ENCODE measurements around the gene METRN. TPM values are rescaled to one million over a fixed set of nuclear protein-coding genes. Genes with fewer than 3 reads are reported as not detected.

The METRN gene
- total RNA-seq, 4 donors from 2014 or later = 51.0 to 109 (median 57.0) TPM

DNA sequence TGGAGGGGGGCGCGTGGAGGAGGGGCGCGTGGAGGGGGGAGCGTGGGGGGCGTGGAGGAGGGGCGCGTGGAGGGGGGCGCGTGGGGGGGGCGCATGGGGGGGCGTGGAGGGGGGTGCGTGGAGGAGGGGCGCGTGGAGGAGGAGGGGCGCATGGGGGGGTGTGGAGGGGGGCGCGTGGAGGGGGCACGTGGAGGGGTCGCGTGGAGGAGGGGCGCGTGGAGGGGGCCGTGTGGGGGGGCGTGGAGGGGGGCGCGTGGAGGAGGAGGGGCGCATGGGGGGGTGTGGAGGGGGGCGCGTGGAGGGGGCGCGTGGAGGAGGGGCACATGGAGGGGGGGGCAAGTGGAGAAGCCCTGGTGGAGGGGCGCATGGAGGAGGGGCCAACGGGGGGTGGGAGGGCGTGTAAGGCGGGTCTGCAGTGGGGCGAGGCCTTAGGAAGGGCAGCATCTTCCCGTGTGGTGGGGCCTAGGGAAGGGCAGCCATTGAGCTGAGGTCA, 52.9 kb downstream of the METRN start:
- H3K36me3 ChIP-seq = no peaks in the 10 kb centered on the region
- intact Hi-C loops (cut with DNase I) = no loop called here
- no peak overlapping the region for H3K4me3 ChIP-seq (replicated peaks in 1 of 3)
- no peak overlapping the region for H3K27ac ChIP-seq
- no peak for DNase-seq
- no peaks in the 10 kb centered on the region for H3K9me3 ChIP-seq
- H3K4me1 ChIP-seq = no peaks in the 10 kb centered on the region
- H3K27me3 ChIP-seq = no peaks in the 10 kb centered on the region
- WGBS, 2 donors = 75 to 81% methylated on average over 16 to 19 of the region's 38 CpGs
- TF ChIP-seq, protein P1, sequence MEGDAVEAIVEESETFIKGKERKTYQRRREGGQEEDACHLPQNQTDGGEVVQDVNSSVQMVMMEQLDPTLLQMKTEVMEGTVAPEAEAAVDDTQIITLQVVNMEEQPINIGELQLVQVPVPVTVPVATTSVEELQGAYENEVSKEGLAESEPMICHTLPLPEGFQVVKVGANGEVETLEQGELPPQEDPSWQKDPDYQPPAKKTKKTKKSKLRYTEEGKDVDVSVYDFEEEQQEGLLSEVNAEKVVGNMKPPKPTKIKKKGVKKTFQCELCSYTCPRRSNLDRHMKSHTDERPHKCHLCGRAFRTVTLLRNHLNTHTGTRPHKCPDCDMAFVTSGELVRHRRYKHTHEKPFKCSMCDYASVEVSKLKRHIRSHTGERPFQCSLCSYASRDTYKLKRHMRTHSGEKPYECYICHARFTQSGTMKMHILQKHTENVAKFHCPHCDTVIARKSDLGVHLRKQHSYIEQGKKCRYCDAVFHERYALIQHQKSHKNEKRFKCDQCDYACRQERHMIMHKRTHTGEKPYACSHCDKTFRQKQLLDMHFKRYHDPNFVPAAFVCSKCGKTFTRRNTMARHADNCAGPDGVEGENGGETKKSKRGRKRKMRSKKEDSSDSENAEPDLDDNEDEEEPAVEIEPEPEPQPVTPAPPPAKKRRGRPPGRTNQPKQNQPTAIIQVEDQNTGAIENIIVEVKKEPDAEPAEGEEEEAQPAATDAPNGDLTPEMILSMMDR (IDR thresholded peaks at IDR 0.05) = no peak
- TF ChIP-seq POLR2A (IDR thresholded peaks at IDR 0.05) = no peak

DNA sequence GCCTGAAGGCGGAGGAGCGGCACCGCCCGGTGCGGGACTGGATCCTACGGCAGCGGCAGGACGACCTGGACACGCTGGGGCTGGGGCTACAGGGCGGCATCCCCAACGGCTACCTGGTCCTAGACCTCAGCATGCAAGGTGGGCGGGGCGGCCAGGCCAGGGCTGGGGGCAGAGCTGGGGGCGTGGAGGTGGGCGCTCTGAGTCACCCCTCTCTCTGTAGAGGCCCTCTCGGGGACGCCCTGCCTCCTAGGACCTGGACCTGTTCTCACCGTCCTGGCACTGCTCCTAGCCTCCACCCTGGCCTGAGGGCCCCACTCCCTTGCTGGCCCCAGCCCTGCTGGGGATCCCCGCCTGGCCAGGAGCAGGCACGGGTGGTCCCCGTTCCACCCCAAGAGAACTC, 53.5 kb downstream of the METRN start:
- Histone ChIP-seq H3K27ac (no peak overlapping the region), H3K4me3 (replicated peaks in 1 of 3) (no peak overlapping the region), H3K4me1 (no peaks in the 10 kb centered on the region), H3K27me3 (no peaks in the 10 kb centered on the region), H3K9me3 (no peaks in the 10 kb centered on the region), H3K36me3 (no peaks in the 10 kb centered on the region)
- intact Hi-C loops (cut with DNase I) = no loop called here
- TF ChIP-seq, protein P1 (IDR thresholded peaks at IDR 0.05) = no peak
- WGBS, 2 donors = 87 to 88% methylated on average over 4 to 6 of the region's 21 CpGs
- DNase-seq = no peak

Other genes starting within 250 kb of the METRN start
- gene CAPN15, start 187.4 kb upstream of the METRN start, total RNA-seq = 10 to 100 TPM; 19.6 to 42.6 (median 29.0) TPM
- gene PRR35, start 154.7 kb upstream of the METRN start, total RNA-seq = not detected
- gene NHLRC4, start 148.1 kb upstream of the METRN start, total RNA-seq = under 1 TPM in 3 of 4 donors, not detected in 1; 0.63 to 0.81 (median 0.67) TPM
- 100 to 1,000 TPM in 3 of 4 donors, 10 to 100 TPM in 1; 69.6 to 125 (median 108) TPM for gene PIGQ, start 145.2 kb upstream of the METRN start, total RNA-seq
- 10 to 100 TPM; 17.7 to 24.4 (median 18.4) TPM for gene RAB40C, start 125.1 kb upstream of the METRN start, total RNA-seq
- gene WFIKKN1, start 84.1 kb upstream of the METRN start, total RNA-seq = 1 to 10 TPM in 1 of 4 donors, under 1 TPM in 3; 0.13 to 1.8 (median 0.77) TPM
- 100 to 1,000 TPM in 2 of 4 donors, 10 to 100 TPM in 2; 54.2 to 180 (median 115) TPM for gene METTL26, start 78.8 kb upstream of the METRN start, total RNA-seq
- 100 to 1,000 TPM in 1 of 4 donors, 10 to 100 TPM in 3; 61.3 to 124 (median 69.1) TPM for gene MCRIP2, start 73.3 kb upstream of the METRN start, total RNA-seq
- gene WDR90, start 65.8 kb upstream of the METRN start, total RNA-seq = 10 to 100 TPM; 23.6 to 56.0 (median 34.3) TPM
- gene RHOT2, start 47.0 kb upstream of the METRN start, total RNA-seq = 10 to 100 TPM; 49.7 to 81.8 (median 57.6) TPM
- under 1 TPM in 3 of 4 donors, not detected in 1; 0.27 to 0.63 (median 0.56) TPM for gene RHBDL1, start 39.4 kb upstream of the METRN start, total RNA-seq
- gene STUB1, start 34.7 kb upstream of the METRN start, total RNA-seq = 100 to 1,000 TPM; 134 to 206 (median 162) TPM
- 100 to 1,000 TPM in 3 of 4 donors, 10 to 100 TPM in 1; 72.8 to 156 (median 124) TPM for gene JMJD8, start 30.8 kb upstream of the METRN start, total RNA-seq
- gene WDR24, start 24.7 kb upstream of the METRN start, total RNA-seq = 10 to 100 TPM; 13.3 to 20.1 (median 17.6) TPM
- gene FBXL16, start 9.3 kb upstream of the METRN start, total RNA-seq = 1 to 10 TPM; 5.8 to 7.5 (median 6.9) TPM
- 100 to 1,000 TPM in 1 of 4 donors, 10 to 100 TPM in 3; 56.4 to 109 (median 63.8) TPM for gene ANTKMT, start 6.0 kb downstream of the METRN start, total RNA-seq
- gene CCDC78, start 11.3 kb downstream of the METRN start, total RNA-seq = under 1 TPM in 1 of 4 donors, not detected in 3; 0.27 TPM
- gene HAGHL, start 12.0 kb downstream of the METRN start, total RNA-seq = 1 to 10 TPM in 3 of 4 donors, not detected in 1; 3.8 to 8.7 (median 5.1) TPM
- 10 to 100 TPM; 38.7 to 53.8 (median 44.6) TPM for gene CIAO3, start 25.9 kb downstream of the METRN start, total RNA-seq
- gene MSLN, start 45.6 kb downstream of the METRN start, total RNA-seq = not detected
- 10 to 100 TPM; 14.1 to 27.9 (median 20.8) TPM for gene RPUSD1, start 73.3 kb downstream of the METRN start, total RNA-seq
- 10 to 100 TPM; 10.1 to 14.6 (median 11.7) TPM for gene CHTF18, start 73.5 kb downstream of the METRN start, total RNA-seq
- not detected for gene GNG13, start 85.6 kb downstream of the METRN start, total RNA-seq